Panc1 (cell line): ENCODE measurements around the gene PSENEN. TPM values are rescaled to one million over a fixed set of nuclear protein-coding genes. Genes with fewer than 3 reads are reported as not detected.
"Not testable (repeated sequence)": the region's sequence is repeated elsewhere in the genome, so short reads cannot be mapped to it uniquely, and the experiment has no call there.

Experiments used
- ATAC-seq: fragments of 200-7000 bp; cut with Tn5 transposase; 2 replicates; pipeline ENCODE4 v1.9.1; 2020; ENCODE audit warnings: mild to moderate bottlenecking, moderate library complexity
- BruUV-seq: library from RNA; stranded (reverse); fragments of 400-500 nt; replicated peaks from 2 replicates; lab custom pipeline; 2021; lab: Mats Ljungman, UMichigan
- CTCF ChIA-PET: fragments of 300-600 bp; sonication (Branson Sonifier 250); formaldehyde crosslinking; loops from one replicate; lab custom pipeline; 2022; ENCODE audit warnings: antibody characterized with exemption; lab: Charles Lee
- POLR2A ChIA-PET: fragments of 300-600 bp; sonication (Branson Sonifier 250); formaldehyde crosslinking; loops from one replicate; lab custom pipeline; 2022; ENCODE audit warnings: antibody characterized with exemption; lab: Charles Lee
- DNase-seq: peaks from one replicate; pipeline ENCODE4 v3.0.0-alpha.2; 2010; ENCODE audit warnings: low read depth, low spot score
- H3K27ac ChIP-seq: 2 replicates; pipeline ENCODE4 v1.5.1; 2011; ENCODE audit warnings: mild to moderate bottlenecking, low read length, inconsistent platforms
- H3K27me3 ChIP-seq: fragments of 200-500 bp; sonication (Bioruptor generic); 2 replicates; pipeline ENCODE4 v1.6.0; 2014; ENCODE audit warnings: low read length, inconsistent platforms; ENCODE audit not compliant: control insufficient read depth, insufficient read depth
- H3K36me3 ChIP-seq: fragments of 200-500 bp; sonication (Bioruptor generic); 2 replicates; pipeline ENCODE4 v1.5.1; 2014; ENCODE audit warnings: inconsistent platforms, mild to moderate bottlenecking, low read length, moderate library complexity; ENCODE audit not compliant: control insufficient read depth, insufficient read depth
- H3K4me1 ChIP-seq: 2 replicates; pipeline ENCODE4 v1.5.1; 2011; ENCODE audit warnings: inconsistent platforms, mild to moderate bottlenecking, low read length, moderate library complexity; ENCODE audit not compliant: control insufficient read depth, insufficient read depth
- H3K4me3 ChIP-seq, 2 experiments: 2 replicates each; pipeline ENCODE4 v1.5.1; 2011 to 2012; ENCODE audit warnings: low read depth in 2 of 2, low read length in 2 of 2, mild to moderate bottlenecking in 2 of 2, inconsistent platforms in 1 of 2, moderate library complexity in 1 of 2
- H3K9me3 ChIP-seq: fragments of 200-500 bp; sonication (Bioruptor generic); 2 replicates; pipeline ENCODE4 v1.5.1; 2014; ENCODE audit warnings: low read depth, mild to moderate bottlenecking, inconsistent platforms, low read length, moderate library complexity; ENCODE audit not compliant: control insufficient read depth, insufficient read depth
- CTCF ChIP-seq: fragments of 450-650 bp; IDR thresholded peaks from 2 replicates; pipeline ENCODE4 v1.5.1; 2017; ENCODE audit warnings: mild to moderate bottlenecking
- POLR2AphosphoS5 ChIP-seq: IDR thresholded peaks from 2 replicates; pipeline ENCODE4 v1.6.1; 2012; ENCODE audit warnings: mild to moderate bottlenecking, low read depth, low read length, moderate library complexity
- REST ChIP-seq, 2 experiments: IDR thresholded peaks; 2 replicates each; pipeline ENCODE4 v1.6.1; 2011 to 2012; ENCODE audit warnings: low read depth in 2 of 2, control low read depth in 1 of 2, low read length in 1 of 2, mild to moderate bottlenecking in 1 of 2, moderate library complexity in 1 of 2; ENCODE audit not compliant: insufficient read depth in 1 of 2
- SIN3A ChIP-seq: IDR thresholded peaks from 2 replicates; pipeline ENCODE4 v1.6.1; 2012; ENCODE audit warnings: low read depth, mild to moderate bottlenecking, low read length, moderate library complexity, borderline replicate concordance; ENCODE audit not compliant: insufficient read depth
- TCF7L2 ChIP-seq: IDR thresholded peaks from 2 replicates; pipeline ENCODE4 v1.6.1; 2011; ENCODE audit warnings: mild to moderate bottlenecking, low read depth, low read length, inconsistent platforms
- in situ Hi-C: cut with HindIII; loops from 2 replicates; pipeline ENCODE4 v1.10.0; 2016; ENCODE audit warnings: low sequenced_read_pairs, low pct_unique_long_range_greater_than_20kb
- intact Hi-C: fragments of 100-400 bp; cut with micrococcal nuclease; formaldehyde crosslinking; loops from one replicate; pipeline ENCODE4 v1.10.0; 2022; ENCODE audit not compliant: unreplicated experiment
- total RNA-seq: library from RNA; stranded (reverse); gene quantifications from one replicate; pipeline ENCODE4 v1.2.1, GENCODE V29; 2021; ENCODE audit not compliant: unreplicated experiment

The PSENEN gene
- total RNA-seq, 1 experiment from 2014 or later, result 169 TPM

- ATAC-seq, result 0 out of 2 replicates have a peak, but pooled peaks have one; percentile 7
- CTCF ChIA-PET, result no interaction called here
- BruUV-seq, result no TSS peak
- H3K4me3 ChIP-seq, result no peak overlapping the region
- no peak for TF ChIP-seq CTCF
- TF ChIP-seq POLR2AphosphoS5, result no peak
- TF ChIP-seq REST (IDR thresholded peaks at IDR 0.05; ENCODE audit: insufficient read depth in 1 of 2, low read depth in 2 of 2, low read length in 1 of 2), result no peak
- no peak for TF ChIP-seq TCF7L2
- no peak for TF ChIP-seq SIN3A
- POLR2A ChIA-PET, result interaction anchor here (0.6 kb wide), 1 partner anchor 116 kb away, joined by 6 read pairs; no protein-coding TSS in a partner anchor
- H3K27ac ChIP-seq, result no peak overlapping the region
- DNase-seq, result no peak
- no peaks in the 10 kb centered on the region for H3K36me3 ChIP-seq
- in situ Hi-C loops, result no loop called here
- H3K9me3 ChIP-seq, result no peaks in the 10 kb centered on the region
- no peaks in the 10 kb centered on the region for H3K27me3 ChIP-seq
- H3K4me1 ChIP-seq, result no peaks in the 10 kb centered on the region
- intact Hi-C loops, result no loop called here
These were observed 22.0 kb downstream of the PSENEN start for GRCh38 chr19:35767288-35768081.

GRCh38 chr19:35768082-35768421 lies 22.6 kb downstream of the PSENEN start:
- CTCF ChIA-PET, result no interaction called here

GRCh38 chr19:35772362-35772761 lies 26.9 kb downstream of the PSENEN start:
- DNase-seq, H3K4me3 ChIP-seq, H3K27me3 ChIP-seq, BruUV-seq, H3K9me3 ChIP-seq, POLR2A ChIA-PET, ATAC-seq, intact Hi-C loops, H3K27ac ChIP-seq, H3K36me3 ChIP-seq, in situ Hi-C loops, CTCF ChIA-PET: not testable (repeated sequence)
- H3K4me1 ChIP-seq, result peaks cover 11% of the 10 kb centered on the region; the same call in 1 of the 2 replicates

More at GRCh38 chr19:35768082-35768421, 22.6 kb downstream of the PSENEN start:
- TF ChIP-seq TCF7L2, result no peak
- Histone ChIP-seq H3K27me3 (no peaks in the 10 kb centered on the region), H3K36me3 (no peaks in the 10 kb centered on the region), H3K9me3 (no peaks in the 10 kb centered on the region), H3K27ac (no peak overlapping the region), H3K4me3 (no peak overlapping the region), H3K4me1 (no peaks in the 10 kb centered on the region)
- no peak for DNase-seq
- ATAC-seq, result no peak
- no TSS peak for BruUV-seq
- POLR2A ChIA-PET, result interaction anchor here (0.6 kb wide), 1 partner anchor 115 kb away, joined by 6 read pairs; no protein-coding TSS in a partner anchor
- intact Hi-C loops, result no loop called here
- in situ Hi-C loops, result no loop called here
